ENCODE data around the gene ECE1.

GRCh38 chr1:21189421-21189820 is 100.8 kb downstream of the ECE1 start:
- TF ChIP-seq POLR2A (IDR thresholded peaks at IDR 0.05; ENCODE audit: low read depth, low read length) (no peak), TAF1 (IDR thresholded peaks at IDR 0.05; ENCODE audit: low read depth, low read length) (no peak), POLR2AphosphoS5 (IDR thresholded peaks at IDR 0.05; ENCODE audit: low read depth, low read length) (no peak), SPI1 (IDR thresholded peaks at IDR 0.05; ENCODE audit: low read depth, low read length) (no peak), PAX5 (IDR thresholded peaks at IDR 0.05; ENCODE audit: insufficient read depth, low read length, severe bottlenecking) (no peak), POU2F2 (IDR thresholded peaks at IDR 0.05; ENCODE audit: low read depth, low read length) (no peak)
